ENCODE results near the gene NSD2.
A peak's percentile ranks its signal among the peaks of the same experiment; 100 is the strongest.

The NSD2 gene

GRCh38 chr4:1864076-1865008 lies 6.9 kb upstream of the NSD2 start:
- no peak for DNase-seq

GRCh38 chr4:1866189-1866661 lies 5.0 kb upstream of the NSD2 start:
- no peak for DNase-seq

GRCh38 chr4:1868293-1868692 lies 2.9 kb upstream of the NSD2 start:
- no peak for DNase-seq

- DNase-seq: no peak
Measured at GRCh38 chr4:1868912-1869311, 2.3 kb upstream of the NSD2 start.

GRCh38 chr4:1869530-1870327 lies 1.5 kb upstream of the NSD2 start:
- no peak for DNase-seq

GRCh38 chr4:1870328-1870577 lies 940 bp upstream of the NSD2 start:
- DNase-seq: peak; percentile 84

- DNase-seq: no peak
Measured at GRCh38 chr4:1871471-1872021, 353 bp downstream of the NSD2 start.

GRCh38 chr4:1872870-1873269 lies 1.7 kb downstream of the NSD2 start:
- peak; percentile 44 for DNase-seq

GRCh38 chr4:1873291-1873690 lies 2.1 kb downstream of the NSD2 start:
- no peak for DNase-seq

- no peak for DNase-seq
Measured at GRCh38 chr4:1873776-1874175, 2.6 kb downstream of the NSD2 start.

- no peak for DNase-seq
Measured at GRCh38 chr4:1874201-1874600, 3.0 kb downstream of the NSD2 start.

GRCh38 chr4:1879485-1879884 lies 8.3 kb downstream of the NSD2 start:
- DNase-seq: no peak

- no peak for DNase-seq
Measured at GRCh38 chr4:1880332-1880731, 9.1 kb downstream of the NSD2 start.

GRCh38 chr4:1882850-1883271 lies 11.7 kb downstream of the NSD2 start:
- DNase-seq: peak; percentile 99

- peak; percentile 60 for DNase-seq
Measured at GRCh38 chr4:1883583-1883982, 12.4 kb downstream of the NSD2 start.

GRCh38 chr4:1885414-1885813 lies 14.2 kb downstream of the NSD2 start:
- DNase-seq: no peak

GRCh38 chr4:1887052-1887451 lies 15.9 kb downstream of the NSD2 start:
- DNase-seq: no peak

- DNase-seq: no peak
Measured at GRCh38 chr4:1890979-1891570, 19.9 kb downstream of the NSD2 start.

GRCh38 chr4:1895971-1896657 lies 24.9 kb downstream of the NSD2 start:
- no peak for DNase-seq

- DNase-seq: no peak
Measured at GRCh38 chr4:1896658-1896991, 25.4 kb downstream of the NSD2 start.

GRCh38 chr4:1898007-1898406 lies 26.8 kb downstream of the NSD2 start:
- DNase-seq: no peak

- no peak for DNase-seq
Measured at GRCh38 chr4:1898681-1899080, 27.5 kb downstream of the NSD2 start.

All from hematopoietic multipotent progenitor cell treated with erythropoietin and hydrocortisone succinate and interleukin-3 and kit ligand, for 8 days (in vitro differentiated cells).